Measurements from ENCODE around the gene NPC1.
A peak's percentile ranks its signal among the peaks of the same experiment; 100 is the strongest.
"Not testable (repeated sequence)": the region's sequence is repeated elsewhere in the genome, so short reads cannot be mapped to it uniquely, and the experiment has no call there.

NPC1 gene

DNA sequence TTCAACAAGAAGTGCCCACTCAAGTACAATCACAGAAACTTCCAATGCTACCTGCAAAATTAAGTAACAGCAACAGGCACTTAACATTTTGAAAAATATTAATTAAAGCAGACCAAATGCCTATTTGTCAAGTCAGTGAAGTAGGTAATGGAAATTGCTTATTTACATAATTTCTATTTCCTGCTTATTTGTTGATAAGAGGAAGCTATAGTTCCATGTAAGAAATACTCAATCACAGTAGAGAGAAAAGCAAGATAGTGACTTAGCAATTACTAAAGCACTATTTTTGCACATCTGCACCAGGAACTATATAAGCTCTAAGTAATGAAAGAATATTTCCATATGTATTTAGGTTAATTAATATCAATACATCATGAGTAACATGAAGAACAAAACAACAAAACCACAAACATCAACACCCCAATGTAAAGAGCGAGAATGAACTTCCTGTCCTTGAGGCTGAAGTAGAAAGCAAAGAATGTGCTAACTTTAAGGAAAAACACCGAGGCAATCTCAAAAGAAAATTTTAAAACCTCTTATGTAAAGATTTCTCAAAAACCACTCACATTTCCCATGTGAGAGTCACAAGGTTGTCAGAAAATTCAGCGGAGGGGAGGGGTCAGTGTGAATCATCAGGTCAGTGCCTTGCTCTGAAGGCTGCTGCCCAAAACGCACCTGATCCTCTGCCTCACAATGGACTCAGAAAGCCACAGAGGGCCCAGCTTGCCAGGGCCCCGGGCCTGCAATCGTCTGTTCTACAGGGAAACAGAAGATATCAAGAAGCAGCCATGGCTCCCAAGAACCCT, 12.5 kb downstream of the NPC1 start:
- peak; percentile 42 for DNase-seq

DNA sequence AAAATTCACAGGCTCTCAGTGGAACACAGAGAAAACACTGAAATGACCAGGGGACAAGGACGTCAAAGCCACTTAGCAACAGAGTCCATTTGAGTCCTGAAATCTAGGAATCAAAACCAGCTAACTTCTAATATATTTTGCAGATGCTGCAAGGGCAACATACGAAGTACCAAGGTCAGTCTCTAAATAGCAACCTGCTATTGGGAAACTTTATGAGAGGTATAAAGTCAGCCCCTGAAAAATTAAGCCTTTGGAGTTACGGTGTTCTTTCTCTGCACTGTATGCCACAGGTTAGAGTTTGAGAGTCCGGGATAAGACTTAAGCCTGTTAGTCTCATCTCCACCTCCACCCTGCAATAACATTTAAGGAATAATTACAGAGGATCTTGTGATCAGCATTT, 13.3 kb downstream of the NPC1 start:
- no peak for DNase-seq

DNA sequence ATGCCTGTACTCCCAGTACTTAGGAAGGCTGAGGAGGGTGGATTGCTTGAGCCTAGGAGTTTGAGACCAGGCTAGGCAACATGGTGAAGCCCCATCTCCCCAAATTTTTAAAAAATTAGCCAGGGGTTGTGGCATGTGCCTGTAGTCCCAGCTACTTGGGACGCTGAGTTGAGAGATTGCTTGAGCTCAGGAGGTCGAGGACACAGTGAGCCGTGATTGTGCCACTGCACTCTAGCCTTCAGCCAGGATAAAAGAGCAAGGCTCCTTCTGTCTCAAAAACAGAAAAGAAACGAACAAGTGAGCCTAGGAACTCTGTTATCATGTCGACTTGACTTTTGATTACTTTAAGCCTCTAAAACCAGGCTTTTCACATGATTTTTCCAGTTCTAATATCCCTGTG, 13.7 kb downstream of the NPC1 start:
- no peak for DNase-seq

DNA sequence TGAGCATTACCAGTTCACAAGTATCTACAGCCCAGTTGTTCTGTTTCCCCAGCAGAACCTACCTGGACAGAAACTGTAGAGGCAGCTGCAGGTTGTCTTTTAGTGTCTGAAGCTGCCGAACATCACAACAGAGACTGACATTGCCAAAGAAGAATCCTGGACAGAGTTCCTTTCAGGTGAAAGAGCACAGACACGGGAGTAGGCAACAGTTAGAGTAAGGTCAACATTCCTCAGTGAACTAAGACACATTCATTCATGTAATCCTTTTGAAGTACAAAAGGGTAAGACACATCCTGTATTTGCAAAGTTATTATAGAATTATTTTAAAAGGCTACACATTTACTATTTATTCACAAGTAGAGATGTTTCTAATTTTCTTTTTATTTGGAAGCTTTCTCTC, 14.3 kb downstream of the NPC1 start:
- no peak for DNase-seq

DNA sequence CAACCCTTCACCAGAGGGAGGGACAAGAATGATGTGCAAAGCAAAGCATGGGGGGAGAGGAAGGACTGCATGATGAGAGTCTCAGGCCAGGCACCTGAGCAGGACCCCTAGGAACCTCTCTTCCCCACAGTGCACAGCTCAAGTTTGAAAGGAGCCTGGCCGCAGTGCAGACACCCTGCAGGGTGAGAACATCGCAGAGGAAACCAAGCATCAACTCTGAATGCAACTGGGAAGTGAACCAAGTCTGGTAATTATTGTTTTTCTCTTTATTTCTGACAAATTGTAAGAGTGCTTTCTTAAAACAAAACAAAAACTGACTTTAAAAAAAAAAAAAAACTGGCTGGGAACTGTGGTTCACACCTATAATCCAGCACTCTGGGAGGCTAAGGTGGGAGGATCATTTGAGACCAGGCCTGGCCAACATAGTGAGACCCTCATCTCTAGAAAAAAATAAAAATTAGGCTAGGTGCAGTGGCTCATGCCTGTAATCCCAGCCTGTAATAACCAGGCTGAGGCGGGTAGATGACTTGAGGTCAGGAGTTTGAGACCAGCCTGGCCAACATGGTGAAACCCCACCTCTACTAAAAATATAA, 15.3 kb downstream of the NPC1 start:
- DNase-seq: no peak

DNA sequence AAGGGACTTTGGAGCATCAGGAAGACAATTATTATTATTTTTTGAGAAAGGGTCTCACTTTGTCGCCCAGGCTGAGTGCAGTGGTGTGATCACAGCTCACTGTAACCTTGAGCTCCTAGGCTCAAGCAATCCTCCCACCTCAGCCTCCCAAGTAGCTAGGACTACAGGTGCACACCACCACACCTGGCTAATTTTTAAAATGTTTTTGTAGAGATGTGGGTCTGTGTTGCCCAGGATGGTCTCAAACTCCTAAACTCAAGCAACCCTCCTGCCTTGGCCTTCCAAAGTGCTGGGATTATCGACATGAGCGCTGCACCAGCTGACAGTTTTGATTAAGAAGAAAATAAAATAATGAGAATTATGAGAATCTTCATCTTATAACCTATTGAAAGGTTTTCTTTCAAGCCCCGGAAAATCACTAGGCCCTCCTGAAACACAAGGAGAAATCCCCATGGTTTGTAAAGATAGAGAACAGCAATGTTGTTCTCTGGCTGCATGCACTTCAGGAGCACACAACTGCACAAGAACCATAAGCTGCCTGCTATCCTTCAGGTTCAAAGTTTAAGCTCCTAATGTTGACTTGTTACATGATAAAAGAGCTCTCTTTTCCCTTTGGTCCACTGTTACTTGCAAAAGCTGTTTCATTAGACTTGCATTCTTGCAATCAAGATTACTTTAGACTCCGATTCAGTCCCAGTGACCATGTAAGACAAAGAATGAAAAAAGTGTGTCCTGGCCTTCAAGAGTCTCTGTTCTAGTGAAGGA, 16.8 kb downstream of the NPC1 start:
- DNase-seq: no peak

DNA sequence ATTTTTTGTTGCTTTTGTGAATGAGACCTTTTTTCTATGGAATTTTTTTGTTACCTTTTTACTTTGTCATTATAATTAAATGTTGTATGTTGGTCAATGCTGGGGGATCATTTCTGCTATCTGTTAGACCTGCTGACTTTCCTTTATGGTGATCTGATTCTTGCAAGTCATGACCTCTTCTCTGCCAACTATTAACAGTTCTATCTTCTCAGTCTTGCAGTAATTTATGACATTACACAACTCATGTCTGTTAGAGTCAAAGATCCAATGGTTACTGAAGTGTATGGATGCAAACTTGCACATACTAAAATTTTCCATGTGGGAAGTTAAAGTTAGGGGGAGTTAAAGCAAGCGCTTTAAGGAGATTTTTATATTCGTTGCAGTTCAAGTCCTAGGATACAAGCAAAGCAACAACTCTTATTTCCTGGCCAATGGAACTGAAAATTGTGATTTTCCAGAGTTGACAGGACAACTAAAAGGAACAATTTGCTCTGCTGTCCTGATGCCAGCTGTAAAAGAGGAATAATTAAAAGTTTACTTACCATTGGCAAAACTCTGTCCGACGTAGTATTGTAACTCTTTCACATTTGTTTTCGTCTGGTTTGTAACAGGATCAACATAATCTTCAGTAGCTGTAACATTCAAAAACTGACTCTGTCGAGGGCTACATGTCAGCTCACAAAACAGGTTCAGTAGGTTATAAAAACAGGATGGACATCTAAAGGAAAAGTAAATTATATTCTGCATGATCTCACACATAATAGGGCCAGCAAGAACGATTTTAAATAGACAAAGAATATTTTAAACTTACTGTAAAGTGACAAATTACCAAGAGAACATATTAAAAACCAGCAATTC, 17.8 kb downstream of the NPC1 start:
- no peak for DNase-seq

DNA sequence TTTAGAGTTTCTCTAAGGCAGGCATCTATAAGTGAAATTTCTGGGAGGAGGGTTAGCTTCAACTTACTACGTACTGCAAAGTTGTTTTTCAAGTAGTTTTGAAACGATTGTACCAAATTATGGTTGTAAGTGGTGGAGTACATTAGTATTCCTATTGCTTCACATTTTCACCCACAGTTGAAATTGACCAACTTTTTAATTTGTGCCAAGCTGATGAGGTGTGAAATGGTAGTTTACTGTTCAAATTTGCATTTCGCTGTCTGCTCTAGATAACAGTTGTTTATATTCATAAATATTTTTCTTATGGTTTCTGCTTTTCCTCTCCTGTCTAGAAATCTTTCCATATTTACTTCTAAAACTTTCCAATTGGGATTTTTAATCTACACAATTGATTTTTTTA, 18.6 kb downstream of the NPC1 start:
- no peak for DNase-seq

DNA sequence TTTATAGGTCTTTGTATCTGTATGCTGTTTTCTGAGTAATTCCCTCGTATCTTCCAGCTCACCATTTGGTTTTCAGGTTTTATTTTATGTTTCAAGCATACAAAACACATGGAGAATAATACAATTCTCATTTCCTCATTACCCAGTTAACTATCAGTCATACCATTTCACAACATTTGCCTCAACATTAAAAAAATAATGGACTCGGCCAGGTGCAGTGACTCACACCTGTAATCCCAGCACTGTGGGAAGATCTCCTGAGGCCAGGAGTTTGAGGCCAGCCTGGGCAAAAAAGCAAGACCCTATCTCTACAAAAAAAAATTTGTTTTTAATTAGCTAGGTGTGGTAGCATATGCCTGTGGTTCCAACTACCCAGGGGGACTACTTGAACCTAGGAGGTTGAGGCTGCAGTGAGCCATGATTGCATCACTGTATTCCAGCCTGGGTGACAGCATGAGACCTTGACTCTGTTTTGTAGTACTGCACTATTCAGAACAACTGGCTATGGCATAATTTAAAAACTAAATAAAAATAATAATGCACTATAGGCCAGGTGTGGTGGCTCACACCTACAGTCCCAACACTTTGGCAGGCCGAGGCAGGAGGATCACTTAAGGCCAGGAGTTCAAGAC, 20.3 kb downstream of the NPC1 start:
- DNase-seq: no peak

DNA sequence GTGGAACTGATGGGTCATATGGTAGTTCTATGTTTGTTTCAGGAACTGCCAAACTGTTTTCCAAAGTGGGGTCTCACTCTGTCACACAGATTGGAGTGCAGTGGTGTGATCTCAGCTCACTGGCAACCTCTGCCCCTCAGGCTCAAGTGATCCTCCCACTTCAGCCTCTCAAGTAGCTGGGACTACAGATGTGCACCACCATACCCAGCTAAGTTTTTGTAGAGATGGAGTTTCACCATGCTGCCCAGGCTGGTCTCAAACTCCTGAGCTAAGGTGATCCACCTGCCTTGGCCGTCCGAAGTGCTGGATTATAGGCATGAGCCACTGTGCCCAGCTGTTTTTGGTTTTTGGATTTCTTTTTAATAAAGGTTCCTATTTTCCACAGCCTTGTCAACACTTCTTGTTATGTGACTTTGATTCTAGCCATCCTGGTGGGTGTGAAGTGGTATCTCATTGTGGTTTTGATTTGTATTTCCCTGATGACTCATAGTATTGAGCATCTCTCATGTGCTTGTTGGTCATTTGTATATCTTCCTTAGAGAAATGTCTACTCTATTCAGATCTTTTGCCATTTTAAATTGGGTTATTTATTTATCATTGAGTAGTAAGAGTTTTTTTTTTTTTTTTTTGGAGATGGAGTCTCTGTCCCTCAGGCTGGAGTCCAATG, 22.8 kb downstream of the NPC1 start:
- DNase-seq: no peak

DNA sequence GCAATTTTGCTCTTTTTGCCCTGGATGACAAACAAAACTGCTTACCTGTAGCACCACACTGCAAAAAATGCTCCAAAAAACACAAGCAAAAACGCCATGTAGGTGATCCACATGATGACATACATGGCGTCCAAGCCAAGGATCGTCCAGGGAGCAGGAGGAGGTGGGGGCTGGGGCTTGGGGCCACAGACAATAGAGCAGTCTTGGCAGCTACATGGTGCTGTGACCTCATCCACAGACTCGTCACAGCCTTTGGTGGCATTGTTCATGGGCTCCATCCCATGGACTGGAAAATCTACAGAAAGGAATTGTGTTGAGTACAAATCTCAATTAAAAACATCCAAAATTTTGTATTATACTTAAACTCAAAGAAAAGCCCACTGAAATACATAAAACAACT, 26.1 kb downstream of the NPC1 start:
- no peak for DNase-seq

DNA sequence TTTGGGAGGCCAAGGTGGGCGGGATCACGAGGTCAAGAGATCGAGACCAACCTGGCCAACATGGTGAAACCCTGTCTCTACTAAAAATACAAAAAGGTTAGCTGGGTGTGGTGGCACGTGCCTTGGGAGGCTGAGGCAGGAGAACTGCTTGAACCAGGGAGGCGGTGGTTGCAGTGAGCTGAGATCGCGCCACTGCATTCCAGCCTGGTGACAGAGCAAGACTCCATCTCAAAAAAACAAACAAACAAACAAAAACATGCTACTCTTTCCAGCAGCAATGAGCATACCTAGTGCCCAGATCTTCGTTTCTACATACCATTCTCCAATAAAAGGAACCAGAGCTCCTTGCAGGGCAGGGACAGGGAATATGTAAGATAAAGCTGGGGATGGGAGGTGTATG, 28.8 kb downstream of the NPC1 start:
- DNase-seq: not testable (repeated sequence)

DNA sequence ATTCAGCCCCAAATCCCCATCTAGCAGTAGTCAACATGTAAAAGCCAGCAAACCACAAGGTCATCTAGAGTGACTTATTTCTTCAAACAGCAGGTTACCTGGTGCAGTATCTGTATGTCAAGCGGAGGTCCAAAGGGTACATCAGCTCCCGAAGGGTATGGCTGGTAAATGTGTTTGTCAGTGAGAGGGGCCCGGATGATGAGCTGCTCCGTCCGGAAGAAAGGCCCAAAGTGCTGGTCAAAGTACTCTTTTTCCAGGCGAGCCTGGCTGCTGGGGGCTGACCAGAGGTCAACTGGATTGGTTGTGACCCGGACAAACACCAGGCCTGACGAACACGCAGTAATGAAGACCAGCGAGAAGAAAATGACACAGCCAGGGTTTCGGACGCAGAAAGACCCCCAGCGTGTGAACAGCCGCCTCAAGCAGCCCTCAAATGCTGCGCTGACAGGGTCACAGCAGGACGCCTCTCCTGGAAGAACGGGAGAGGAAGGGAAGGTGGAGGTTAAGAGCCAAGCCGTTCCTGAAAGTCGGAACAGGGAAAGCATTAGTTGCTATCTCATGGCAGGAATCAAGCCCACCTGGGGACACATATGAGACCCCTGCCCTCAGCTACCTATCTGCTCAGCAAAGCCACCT, 30.0 kb downstream of the NPC1 start:
- no peak for DNase-seq

DNA sequence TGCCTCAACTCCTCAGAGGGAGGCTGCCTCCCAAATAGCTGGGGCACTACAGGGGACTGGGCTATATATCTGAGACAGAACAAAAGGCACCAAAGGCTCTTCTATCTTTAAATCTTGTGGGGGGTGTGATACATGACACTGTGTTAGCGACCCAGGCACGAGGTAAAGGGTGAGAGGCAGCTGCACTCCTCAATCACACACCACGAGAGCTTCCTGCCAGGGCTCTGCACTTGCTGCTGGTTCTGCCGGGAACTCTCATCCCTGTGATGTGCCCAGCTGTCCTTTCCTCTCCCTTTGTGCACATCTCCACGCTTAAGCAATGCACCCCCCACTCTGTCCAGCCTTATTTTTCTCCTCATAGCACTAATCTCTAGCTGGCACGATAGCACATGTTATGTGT, 32.4 kb downstream of the NPC1 start:
- no peak for DNase-seq

DNA sequence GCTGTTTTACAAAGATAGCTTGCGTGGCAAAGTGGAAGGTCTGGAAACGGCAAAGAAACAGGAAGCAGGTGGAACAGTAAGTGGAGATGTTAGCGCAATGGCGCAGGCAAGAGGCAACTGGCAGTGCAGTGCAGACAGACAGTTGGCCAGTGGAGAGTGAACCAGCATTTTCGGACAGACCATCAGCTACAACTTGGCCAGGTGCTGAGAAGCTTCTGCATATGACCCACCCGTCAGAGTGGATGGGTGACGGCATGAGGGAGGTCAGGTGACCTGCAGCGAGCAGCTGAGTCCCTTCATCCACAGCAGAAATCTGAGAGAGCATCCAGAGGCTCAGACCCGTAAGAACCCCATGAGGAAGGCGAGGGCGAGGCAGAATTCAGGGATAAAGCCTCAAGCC, 33.8 kb downstream of the NPC1 start:
- DNase-seq: no peak

DNA sequence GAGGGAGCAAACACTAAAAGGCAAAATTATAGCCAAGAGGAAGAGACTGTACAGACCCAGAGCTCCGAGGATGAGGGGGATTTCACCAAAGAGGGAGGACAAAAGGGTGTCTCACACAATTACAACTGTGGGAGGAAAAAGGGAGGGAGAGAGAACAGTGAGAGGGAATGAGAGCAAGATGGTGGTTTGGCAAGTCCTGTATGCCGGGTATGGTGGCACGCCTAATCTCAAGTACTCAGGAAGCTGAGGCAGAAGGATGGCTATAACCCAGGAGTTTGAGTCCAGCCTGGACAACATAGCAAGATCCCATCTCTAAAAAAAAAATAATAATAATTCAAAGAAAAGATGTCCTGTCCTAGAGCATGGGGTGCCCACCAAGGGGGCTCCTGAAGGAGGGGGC, 34.3 kb downstream of the NPC1 start:
- DNase-seq: no peak

DNA sequence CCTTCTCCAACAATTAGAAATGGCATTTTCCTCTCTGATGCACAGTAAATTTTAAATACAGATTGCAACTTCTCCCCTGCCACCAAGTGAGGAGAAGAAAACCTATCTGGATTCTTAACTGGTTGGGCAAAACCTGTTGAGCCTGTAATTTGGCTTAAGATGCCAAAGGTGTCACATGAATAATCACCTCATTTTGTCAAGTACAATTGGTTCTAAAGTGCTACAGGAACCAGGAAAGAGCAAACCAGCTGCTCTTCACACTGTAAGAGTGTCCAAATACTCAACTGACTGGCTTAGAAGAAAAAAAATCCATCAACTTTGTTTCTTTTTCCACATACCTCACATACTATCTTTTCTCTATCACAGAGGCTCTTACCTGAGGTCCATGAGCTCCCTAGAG, 35.4 kb downstream of the NPC1 start:
- DNase-seq: no peak

DNA sequence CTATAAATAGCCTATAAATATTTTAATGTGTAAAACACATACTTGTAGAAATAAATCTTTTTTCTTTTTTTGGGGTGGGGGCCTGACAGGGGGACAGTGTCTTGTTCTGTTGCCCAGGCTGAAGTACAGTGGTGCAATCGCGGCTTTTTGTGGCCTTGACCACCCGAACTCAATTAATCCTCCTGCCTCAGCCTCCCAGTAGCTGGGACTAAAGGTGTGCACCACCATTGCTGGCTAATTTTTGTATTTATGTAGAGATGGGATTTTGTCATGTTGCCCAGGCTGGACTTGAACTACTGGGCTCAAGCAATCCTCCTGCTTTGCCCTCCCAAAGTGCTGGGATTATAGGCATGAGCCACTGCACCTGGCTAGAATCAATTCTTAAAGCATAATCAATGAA, 37.6 kb downstream of the NPC1 start:
- DNase-seq: no peak

DNA sequence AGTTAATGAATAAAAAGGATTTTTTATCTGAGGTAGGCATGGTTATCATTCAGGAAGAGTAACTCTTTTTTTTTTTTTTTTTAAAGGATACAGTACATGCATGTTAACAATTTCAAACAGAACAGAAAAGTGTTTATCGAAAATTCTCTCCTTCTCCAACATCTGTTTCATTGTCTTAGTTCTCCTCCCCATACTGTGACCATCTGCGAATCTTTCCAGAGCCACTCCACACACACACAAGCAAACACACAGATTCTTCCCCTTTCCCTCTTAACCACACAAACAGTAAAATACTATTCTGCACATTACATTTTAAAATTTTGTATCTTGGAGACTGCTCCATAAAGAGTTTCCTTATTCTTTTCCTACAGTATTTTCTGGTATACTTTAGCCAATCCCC, 38.0 kb downstream of the NPC1 start:
- no peak for DNase-seq

DNA sequence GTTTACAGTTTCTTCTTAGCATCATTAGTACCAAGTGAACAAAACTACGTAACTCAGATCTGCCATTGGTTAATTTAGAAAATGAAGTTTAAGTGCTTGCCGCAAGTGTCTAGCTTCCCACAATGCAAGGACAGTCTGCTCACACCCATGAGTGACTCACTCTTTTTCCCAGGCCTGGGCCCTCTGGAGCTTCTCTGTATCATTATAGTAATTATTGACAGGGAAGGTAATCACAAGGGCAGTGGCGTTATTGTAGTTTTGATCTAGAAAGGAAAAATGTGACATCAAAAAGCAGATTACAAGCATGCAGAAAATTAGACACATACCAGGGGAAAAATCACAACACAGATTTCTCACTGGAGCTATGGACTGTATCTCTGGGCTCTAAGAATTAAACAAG, 38.5 kb downstream of the NPC1 start:
- DNase-seq: no peak

DNA sequence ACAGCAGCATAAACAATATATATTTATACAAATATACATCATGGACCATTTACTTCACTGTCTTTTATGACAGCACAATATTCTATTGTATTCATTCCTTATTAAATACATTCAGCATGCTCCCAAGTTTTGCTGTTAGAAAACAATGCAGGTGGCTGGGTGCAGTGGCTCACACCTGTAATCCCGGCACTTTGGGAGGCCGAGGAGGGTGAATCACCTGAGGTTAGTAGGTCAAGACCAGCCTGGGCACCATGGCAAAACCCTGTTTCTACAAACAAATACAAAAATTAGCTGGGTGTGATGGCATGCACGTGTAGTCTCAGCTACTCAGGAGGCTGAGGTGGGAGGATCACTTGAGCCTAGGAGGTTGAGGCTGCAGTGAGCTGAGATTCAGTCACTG, 39.0 kb downstream of the NPC1 start:
- DNase-seq: no peak

Data from activated CD4-positive, CD25-positive, alpha-beta regulatory T cell treated with anti-CD3 and anti-CD28 coated beads, Interleukin-2, amount 50 U/mL, for 72 hours (primary cell).